ENCODE measurements around the gene CLRN1.

Gene CLRN1

DNA sequence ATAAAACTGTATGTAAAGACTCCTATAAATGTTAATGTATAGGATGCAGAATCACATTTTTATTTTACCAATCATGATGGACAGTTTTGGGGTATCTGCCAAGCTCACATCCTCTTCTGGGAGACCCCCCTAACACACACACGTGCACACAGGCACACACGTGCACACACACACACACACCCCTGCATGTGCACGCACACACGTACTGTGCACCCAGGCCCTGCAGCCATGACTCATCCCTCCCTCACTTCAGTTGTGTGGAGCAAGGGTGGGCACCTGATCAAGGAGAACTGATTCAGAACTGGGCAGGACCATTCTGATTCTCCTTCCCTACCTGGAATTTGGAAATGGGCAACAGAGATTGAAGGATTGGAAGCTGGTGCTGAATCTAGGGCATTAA lies 51.3 kb downstream of the CLRN1 start:
- DNase-seq (ENCODE audit: low read depth) = no peak

DNA sequence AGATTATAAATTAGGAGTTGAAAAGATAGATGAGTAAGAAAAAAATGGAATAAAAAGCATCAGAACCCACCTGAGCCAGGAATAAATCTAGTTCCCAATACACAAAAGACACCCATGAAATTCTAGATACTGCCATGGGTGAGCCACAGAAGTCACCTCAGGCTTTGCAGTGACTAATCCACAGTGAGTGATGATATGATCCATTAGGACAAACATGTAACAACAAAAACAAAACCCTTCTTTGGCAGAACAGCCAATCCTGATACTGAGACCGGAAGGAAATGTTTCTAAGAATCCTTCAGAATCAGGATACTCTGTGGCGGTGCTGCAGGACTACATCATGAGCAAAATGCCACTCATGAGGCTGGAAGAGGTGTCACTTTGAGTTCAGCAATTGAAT lies 52.3 kb downstream of the CLRN1 start:
- no peak for DNase-seq (ENCODE audit: low read depth)

DNA sequence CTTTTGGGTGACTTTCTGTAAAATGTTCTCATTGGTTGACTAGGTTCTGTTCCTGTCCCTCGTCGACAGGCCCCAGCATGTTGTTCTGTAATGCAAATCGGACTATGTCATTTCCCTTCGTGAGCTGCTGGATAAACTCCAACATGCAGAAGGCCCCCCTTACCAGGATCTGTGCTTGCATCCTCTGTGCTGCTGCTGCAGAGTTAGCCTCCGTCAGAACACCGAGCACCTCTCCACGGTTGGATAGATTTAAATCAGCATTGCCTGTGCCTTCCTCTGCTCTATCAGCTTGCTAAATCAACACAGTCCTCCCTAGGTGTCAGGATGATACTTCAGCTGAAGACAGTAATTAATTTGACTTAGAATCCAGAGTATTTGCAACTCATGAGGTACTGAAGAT lies 54.6 kb downstream of the CLRN1 start:
- DNase-seq (ENCODE audit: low read depth) = no peak

DNA sequence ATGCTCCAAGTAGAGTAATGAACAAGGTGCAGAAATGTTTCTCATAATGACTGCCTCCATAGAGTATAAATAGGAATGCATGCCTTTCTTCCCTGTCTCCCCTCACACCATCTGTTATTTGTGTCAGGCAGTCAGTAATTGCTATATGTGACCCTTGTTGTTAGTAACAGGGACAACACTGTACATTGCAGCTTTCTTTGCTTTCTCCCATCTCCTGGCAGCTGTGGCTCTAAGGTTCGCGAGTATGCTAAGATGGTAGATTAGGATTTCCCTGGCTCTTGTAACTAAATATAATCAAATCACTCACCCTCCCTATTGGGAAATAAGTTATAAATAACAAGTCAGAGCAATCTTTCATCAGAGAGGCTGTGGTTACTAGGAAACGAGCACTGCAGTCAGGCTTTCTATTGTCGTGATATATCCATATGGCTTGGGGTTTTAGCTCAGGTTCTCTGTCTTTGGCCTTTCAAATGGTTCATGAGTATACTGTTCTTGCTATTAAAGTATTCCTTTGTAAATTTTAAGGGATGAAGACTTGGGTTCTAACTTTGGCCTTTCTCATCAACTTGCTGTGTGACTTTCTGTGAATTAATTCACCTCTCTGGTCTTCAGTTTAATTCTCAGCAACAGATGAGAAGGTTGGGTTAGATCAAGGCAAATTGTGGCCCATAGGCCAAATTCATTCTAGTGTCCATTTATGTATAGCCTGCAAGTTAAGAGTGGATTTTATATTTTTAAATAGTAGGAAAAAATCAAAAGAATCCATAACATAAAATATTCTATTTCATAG lies 59.2 kb downstream of the CLRN1 start:
- no peak for DNase-seq (ENCODE audit: low read depth)

DNA sequence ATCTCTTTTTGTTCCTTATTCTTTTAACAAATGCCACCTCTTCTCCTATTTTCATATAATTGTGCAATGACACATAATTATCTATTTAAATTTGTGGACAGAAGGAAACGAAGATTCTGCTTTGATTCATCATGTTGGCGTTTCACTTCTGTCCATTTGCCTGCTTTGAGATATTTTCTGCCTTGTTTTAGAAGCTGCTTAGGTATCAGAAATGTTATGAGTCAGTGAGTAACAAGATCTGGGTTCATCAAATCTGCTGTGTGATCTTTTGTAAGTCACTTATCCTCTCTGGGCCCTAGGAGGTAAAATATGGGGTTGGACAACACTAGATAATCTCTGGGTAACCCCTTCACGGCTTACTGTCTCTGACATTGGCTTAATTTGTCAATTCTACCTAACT lies 60.0 kb downstream of the CLRN1 start:
- DNase-seq (ENCODE audit: low read depth) = no peak

DNA sequence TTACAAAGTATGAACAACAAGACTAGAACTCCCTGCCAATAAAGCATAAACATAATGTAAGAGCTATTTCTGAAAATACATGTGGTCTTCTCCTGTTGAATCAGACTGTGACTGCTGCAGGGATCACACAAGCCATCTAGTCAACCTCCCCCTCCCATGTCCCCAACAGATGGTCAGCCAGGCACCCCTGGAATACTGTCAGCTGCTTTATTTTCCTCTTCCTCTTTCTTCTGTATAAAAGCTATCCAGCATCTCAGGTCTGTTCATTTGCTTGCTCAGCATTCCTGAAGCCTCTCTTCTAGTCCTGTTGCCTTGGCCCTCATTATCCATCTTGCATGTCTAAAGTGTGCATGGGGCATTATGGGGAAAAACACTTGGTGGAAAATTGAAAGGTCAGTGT lies 60.8 kb downstream of the CLRN1 start:
- DNase-seq (ENCODE audit: low read depth) = no peak

DNA sequence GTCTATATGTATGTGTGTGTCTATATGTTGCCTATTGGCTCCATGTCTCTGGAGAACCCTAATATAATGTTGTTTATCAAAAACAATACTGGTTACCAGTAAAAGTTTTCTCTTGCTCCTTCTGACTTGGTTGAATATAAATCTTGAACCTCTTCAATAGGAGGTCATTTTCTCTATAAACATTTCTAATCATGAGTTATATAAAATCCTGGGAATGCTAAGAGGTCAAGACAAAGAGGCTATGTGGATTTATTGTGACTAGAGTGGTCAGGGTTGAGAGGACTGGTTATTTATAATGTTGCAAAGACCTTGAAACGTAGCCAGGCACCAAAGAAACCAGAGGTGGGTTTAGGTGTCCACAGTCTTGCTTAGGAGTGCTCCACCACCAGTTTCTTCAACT lies 66.1 kb downstream of the CLRN1 start:
- DNase-seq (ENCODE audit: low read depth) = no peak

DNA sequence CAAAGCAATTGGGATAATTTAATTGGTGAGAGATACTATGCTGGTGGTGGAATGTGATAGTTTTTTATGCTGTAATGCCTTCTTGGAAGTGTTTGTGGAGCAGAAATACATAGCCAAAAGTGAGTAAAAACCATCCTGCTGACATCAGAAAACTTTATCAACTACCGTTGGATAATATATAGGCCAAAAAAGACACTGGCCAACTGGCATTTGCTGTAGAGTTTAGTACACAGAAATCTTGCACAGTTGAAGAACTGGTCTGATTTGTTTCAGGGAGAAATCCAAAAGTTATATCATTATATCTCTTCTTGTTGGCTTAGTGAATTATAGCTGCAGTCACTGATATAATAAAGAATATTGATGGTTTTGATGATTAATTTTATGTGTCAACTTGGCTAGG lies 66.8 kb downstream of the CLRN1 start:
- DNase-seq (ENCODE audit: low read depth) = no peak

DNA sequence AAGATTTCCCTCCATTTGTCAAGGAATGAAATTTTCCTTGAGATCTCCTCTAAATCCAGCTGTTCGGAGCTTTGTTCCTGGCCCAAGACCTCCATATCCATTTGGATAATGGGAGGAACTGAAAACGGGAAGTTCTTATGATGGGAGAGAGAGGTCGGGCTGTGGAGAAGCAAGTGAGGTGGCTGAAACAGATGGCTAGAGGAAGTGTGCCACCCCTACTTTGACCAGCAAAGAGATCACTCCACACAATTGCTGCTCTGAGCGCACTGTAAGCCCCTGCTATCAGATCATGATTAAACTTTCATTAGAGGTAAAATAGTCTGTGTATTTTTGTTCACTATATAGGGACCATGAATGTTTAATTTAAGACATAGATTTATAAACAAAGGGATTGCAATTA lies 67.2 kb downstream of the CLRN1 start, which contains the start of gene MINDY4B:
Gene MINDY4B, minus strand, starts transcription at position 101 of the 400 bp plus-strand sequence. Its CDS starts 0 bp downstream, at position 101.
- no peak for DNase-seq (ENCODE audit: low read depth)

DNA sequence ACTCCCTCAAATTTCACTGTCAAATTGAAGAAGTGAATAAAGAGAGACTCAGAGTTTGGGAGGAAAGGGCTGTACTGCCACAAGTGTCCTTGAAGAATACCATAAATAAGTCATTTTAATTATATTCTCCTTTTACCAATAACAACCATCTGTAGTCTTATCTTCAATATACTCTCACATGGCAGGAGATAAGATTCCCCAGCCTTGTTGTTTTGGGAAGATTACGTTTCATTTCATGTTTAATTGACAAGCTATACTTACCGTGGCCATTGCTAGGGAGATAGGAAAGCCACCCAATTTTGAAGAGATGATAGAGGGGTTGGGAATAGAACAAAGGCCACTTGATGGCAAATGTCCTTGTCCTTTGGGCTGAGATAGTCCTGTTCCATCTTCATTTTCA lies 69.5 kb downstream of the CLRN1 start:
- no peak for DNase-seq (ENCODE audit: low read depth)

DNA sequence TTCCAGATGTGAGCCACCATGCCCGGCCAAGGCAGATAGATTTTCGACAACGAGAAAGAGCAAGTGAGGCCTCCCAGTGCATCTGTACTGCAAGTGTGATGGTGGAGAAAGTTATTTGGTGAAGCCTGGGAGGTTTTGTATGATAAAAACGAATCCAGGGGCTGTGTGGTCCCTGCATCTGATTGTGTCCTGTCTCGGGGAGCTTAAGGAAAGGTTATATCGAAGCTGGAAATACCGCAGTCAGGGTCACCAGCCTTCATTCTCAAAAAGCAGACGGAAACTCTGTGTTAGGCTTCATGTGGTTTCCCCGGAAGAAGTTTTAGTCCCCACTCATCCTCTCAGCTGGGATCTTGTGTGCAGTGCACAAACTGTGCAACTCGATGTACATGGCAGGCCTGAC lies 70.7 kb downstream of the CLRN1 start:
- DNase-seq (ENCODE audit: low read depth) = no peak

DNA sequence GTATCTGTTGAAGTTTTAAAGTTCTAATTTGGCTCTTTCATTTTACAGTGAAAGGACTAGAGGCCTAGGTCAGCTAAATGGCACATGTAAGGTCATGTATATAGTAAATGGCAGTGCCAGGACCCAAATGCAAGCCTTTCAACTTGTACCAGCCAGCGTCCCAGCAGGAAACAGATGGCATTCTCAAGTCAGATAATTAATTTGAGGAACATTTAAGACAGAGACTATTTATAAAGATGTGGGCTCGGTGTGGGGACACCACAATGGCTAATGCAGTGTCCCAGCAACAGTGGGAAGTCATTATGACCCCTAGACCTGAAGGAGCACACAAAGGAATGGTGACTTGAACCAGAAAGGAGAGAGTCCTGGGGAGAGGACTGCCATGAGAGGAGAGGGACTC lies 73.4 kb downstream of the CLRN1 start:
- no peak for DNase-seq (ENCODE audit: low read depth)

DNA sequence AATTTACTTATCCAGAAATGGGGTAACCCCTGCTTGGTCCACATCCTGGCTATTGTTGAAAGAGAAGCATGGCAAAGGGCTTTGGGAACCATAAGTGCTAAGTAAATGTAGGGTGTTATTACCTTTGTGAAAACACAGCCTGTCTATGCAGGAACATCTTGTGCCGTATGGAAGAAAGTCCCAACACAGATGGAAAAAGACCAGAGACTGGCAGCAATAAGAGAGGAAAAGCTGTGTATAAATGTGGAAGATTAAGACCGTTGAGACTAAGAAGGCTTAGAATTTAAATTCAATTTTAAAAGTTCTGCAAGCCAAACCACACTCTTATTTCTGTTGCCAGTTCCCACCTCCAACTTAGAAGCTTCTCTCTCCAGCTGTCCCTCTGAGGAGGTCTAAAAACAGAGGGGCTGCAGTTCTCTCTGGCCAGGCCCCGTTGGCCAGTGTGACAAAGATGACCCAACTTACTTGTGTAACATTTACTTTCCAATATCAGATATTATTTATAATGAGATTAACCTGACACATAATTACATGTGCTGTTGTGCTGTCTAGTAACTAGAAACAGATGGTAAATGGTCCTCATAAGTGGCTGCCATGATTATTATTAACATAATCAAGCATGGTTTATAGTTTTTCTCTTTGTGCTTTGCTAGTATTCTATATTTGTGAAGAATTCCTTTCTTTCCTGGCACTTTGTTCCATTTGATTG lies 74.3 kb downstream of the CLRN1 start:
- no peak for DNase-seq (ENCODE audit: low read depth)

DNA sequence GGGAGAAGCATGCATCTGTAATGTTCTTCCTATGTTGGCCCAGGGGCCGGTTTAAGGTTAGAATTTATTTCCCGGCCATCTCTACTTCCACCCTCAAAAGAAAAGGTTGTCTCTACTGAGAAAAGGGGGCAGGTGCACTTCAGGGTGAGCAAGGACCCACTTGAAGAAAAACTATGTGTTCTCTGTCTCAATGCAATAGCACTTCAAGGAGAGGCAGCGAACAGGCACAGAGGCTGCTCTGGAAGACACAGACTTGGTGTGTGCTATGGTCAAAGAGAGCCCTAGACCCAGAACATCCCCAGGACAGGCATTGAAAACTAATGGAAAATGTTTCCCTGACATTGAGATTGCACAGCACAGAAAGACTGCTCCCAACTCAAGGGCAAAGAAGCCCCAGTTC lies 74.9 kb downstream of the CLRN1 start:
- DNase-seq (ENCODE audit: low read depth) = no peak

DNA sequence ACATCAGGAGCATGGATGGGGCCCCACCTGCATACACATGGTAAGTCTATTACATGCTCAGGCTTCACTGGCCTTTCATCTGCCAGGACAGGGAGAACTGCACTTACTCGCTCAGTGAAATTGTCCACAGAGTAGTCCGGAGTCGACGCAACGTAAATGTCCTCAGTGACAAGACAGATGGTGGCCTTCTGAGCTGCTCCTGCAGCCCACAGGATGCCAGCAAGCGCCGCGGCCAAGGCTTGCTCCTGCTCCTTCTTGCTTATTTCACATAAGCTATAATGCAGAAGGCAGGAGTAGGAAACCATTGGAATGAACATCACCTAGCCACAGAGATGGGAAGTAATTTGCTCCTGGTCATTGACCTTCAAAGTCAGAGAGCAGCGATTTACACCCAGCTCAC lies 81.7 kb downstream of the CLRN1 start:
- DNase-seq (ENCODE audit: low read depth) = no peak

DNA sequence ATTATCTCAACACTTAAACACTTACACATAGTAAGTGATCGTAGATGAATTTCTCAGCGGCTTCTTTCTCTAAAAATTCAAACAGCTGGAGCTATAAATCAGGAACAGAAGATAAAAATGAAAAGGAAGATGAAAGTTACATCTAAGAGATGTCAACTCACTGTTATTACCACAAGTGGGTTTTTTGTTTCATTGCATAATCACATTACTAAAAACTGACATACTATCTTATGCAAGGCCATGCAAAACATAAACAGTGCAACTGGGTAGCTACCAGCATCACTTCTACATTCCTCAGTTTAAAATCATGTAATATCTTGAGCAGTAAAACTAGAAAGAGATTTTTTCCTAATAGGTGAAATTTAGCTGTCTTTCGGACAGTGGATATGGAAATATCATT lies 82.2 kb downstream of the CLRN1 start:
- no peak for DNase-seq (ENCODE audit: low read depth)

DNA sequence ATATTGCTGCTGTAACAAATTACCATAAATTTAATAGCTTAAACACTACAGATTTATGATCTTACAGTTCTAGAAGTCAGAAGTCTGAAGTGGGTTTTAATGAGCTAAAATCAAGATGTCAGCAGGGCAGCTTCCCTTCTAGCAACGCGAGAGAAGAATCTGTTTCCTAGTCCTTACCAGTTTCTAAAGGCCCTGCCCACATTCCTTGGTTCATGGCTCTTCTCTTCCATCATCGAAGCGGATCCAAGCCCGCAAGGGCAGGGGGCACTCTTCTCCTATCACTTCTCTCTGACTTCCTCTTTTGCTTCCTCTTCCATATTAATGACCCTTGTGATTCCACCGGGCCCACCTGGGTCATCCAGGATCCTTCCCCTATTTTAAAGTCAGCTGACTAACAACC lies 83.4 kb downstream of the CLRN1 start:
- no peak for DNase-seq (ENCODE audit: low read depth)

DNA sequence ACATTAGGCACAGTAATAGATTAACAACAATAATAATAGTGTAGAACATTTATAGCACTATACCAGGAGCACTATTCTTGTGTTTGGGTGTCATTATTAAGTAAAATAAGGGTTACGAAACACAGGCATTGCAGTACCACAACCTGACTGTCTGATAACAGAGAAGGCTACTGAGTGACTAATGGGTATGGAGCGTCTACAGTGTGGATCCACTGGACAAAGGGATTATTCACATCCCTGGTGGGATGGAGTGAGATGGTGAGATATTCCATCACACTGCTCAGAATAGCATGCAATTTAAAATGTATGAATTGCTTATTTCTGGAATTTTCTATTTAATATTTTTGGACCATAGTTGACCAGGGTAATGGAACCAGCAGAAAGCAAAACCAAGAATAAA lies 85.5 kb downstream of the CLRN1 start:
- DNase-seq (ENCODE audit: low read depth) = no peak

DNA sequence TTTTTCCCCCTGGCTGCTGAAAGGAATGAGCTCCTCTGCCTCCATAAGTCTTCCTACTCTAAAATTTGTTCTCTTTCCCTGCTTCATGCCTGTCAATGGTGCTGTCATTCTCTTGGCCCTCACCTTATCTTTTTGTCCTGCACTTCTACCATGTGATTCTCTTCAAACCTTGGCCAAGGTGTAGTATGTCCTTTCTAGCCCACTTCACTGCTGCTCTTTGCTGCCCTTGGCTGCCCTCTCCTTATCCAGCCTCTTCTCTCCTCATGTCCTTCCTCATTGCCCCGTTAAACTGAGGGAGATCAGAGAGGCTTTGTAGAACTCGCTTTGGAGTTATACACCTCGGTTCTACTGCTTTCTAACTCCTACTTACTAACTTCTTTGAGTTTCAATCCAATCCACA lies 87.0 kb downstream of the CLRN1 start:
- no peak for DNase-seq (ENCODE audit: low read depth)

DNA sequence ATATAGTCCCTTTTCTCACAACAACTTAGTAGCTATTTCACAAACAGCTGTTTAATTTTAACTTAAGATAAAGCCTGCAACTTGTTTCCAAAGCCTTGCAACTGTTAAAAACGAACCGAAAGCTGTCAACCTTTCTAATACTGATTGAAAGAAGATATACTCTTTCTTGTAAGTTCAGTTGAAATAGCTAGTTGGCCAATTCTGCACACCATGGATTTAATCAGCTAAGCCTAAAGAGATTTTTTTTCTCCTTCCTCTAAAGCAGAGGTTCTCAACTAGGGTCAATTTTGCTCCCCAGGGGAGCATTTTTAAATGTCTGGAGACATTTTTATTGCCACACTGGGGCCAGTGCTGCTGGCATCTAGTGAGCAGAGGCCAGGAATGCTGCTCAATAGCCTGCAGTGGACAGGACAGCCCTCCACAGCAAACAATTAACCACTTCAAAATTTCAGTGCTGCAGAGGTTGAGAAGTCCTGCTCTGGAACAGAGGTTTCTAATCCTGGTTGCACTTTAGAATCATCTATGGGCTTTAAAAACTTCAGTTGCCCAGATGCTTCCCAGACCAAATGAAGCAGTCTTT lies 93.4 kb downstream of the CLRN1 start:
- DNase-seq (ENCODE audit: low read depth) = no peak

DNA sequence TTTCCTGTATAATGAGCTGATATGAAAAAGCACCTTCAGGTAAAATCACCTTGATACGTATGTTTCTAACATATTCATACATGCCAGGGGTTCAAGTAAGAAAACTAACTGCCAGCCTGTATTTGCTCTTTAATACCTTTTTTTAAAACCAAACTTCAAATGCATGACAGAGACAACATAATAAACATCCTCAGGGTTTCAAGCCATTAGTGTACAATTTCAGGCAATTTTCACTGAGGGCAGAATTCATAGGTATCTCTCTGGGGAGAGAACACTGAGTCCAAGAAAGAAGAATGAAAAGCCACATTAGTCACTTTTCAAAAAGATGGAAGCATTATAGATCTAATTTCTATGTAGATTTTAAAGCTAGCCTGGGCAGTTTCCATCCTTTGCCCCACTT lies 94.2 kb downstream of the CLRN1 start:
- no peak for DNase-seq (ENCODE audit: low read depth)

DNA sequence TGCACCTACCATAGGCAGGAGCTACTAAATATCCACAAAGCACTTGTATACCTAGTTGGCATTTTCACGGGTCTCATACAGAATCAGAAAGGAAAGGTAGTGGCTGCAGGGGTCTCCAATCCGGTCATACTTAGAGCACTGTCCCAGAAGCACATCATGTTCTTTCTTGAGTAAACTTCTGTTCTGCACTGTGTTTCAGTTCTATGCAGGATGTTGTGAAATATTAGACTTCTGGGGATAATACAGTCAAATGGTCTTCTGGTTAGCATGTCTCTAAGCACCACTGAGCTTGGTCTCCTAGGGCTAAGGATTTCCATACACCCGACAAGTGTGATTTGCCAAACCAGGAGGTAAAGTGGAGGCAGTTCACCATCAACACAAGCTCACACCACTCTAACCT lies 95.2 kb downstream of the CLRN1 start:
- no peak for DNase-seq (ENCODE audit: low read depth)

DNA sequence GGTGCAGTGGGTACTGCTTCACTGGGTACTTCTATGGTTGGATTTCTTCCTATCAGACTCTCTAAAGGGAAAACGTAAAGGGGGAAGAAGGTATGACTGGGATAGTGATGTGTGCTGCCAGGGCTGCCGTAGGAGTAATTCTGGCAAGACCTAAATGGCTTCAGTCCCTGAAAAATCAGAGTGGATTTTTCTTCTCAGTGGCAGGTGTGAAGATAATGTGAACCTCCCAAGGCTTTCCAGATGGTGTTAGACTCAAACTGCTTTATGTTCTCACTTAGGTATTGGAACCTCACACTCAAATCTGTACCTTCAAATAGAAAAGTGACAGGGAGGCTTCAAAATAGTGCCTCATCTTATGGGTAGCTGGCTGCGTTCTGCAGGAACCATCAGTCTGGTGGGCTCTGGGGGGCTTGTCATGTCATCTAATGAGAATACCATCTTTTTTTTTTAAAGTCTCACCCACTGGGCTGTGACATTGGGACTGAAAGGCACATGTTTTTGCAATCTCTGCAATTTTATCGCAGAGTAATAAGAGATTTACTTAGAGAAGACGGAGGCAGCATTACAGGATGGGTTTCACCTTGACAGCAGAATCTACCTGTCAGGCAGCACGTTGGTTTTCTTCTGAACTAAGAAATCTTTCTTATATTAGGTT lies 95.8 kb downstream of the CLRN1 start:
- no peak for DNase-seq (ENCODE audit: low read depth)

Measured in stimulated activated CD8-positive, alpha-beta memory T cell treated with anti-CD3 and anti-CD28 coated beads, Interleukin-15, amount 100 ng/mL, for 24 hours (primary cell).